Activated B cell treated with CpG ODN at 0.5 μM for 24 hours (primary cell): ENCODE measurements around the gene GLI3. TPM values are rescaled to one million over a fixed set of nuclear protein-coding genes. Genes with fewer than 3 reads are reported as not detected.

Experiments
- ATAC-seq: fragments of 200-7000 bp; cut with Tn5 transposase; one replicate; pipeline ENCODE4 v1.10.0; 2021; ENCODE audit warnings: low read depth, mild to moderate bottlenecking, moderate library complexity
- CTCF ChIA-PET: fragments of 350-600 bp; sonication (Branson Sonifier 250); formaldehyde crosslinking; loops from one replicate; lab custom pipeline; 2021; ENCODE audit warnings: antibody characterized with exemption; lab: Charles Lee
- POLR2A ChIA-PET: fragments of 350-600 bp; sonication (Branson Sonifier 250); formaldehyde crosslinking; loops from one replicate; lab custom pipeline; 2021; ENCODE audit warnings: antibody characterized with exemption; lab: Charles Lee
- DNase-seq: peaks from one replicate; pipeline ENCODE4 v3.0.0; 2022
- H3K27ac Mint-ChIP-seq: one replicate; pipeline ENCODE4 v1.8.0; 2020; ENCODE audit warnings: mixed read lengths
- H3K27me3 Mint-ChIP-seq: one replicate; pipeline ENCODE4 v1.8.0; 2021; ENCODE audit warnings: mixed read lengths
- H3K36me3 Mint-ChIP-seq: one replicate; pipeline ENCODE4 v1.8.0; 2021; ENCODE audit warnings: low read depth, mixed read lengths
- H3K4me1 Mint-ChIP-seq: one replicate; pipeline ENCODE4 v1.8.0; 2021; ENCODE audit warnings: mixed read lengths
- H3K4me3 Mint-ChIP-seq: one replicate; pipeline ENCODE4 v1.8.0; 2020; ENCODE audit warnings: mild to moderate bottlenecking, mixed read lengths
- H3K9me3 Mint-ChIP-seq: one replicate; pipeline ENCODE4 v1.8.0; 2020; ENCODE audit warnings: mixed read lengths
- CTCF ChIP-seq: fragments of 200-600 bp; IDR thresholded peaks from one replicate; pipeline ENCODE4 v1.8.0; 2022; ENCODE audit warnings: antibody characterized with exemption, mild to moderate bottlenecking
- intact Hi-C: fragments of 100-400 bp; cut with micrococcal nuclease; formaldehyde crosslinking; loops from one replicate; pipeline ENCODE4 v1.15.1; 2024
- total RNA-seq: library from RNA; stranded (reverse); gene quantifications from 2 replicates; pipeline ENCODE4 v1.2.3, GENCODE V29; 2022

GLI3 gene
- total RNA-seq, 1 donor from 2014 or later: not detected

GRCh38 chr7:42105554-42106358, 131.3 kb downstream of the GLI3 start:
- TF ChIP-seq CTCF: no peak
- ATAC-seq (no peak), DNase-seq (no peak)
- intact Hi-C loops: no loop called here
- Mint-ChIP-seq H3K27me3 (peaks cover 4% of the 10 kb centered on the region), H3K4me3 (no peak overlapping the region), H3K27ac (no peak overlapping the region), H3K36me3 (no peaks in the 10 kb centered on the region), H3K4me1 (no peaks in the 10 kb centered on the region), H3K9me3 (no peaks in the 10 kb centered on the region)
- POLR2A ChIA-PET: no interaction called here
- CTCF ChIA-PET: no interaction called here

GRCh38 chr7:42104694-42105093, 132.3 kb downstream of the GLI3 start:
- POLR2A ChIA-PET: no interaction called here
- H3K9me3 Mint-ChIP-seq: no peaks in the 10 kb centered on the region
- CTCF ChIA-PET: no interaction called here
- H3K36me3 Mint-ChIP-seq: no peaks in the 10 kb centered on the region
- H3K27me3 Mint-ChIP-seq: peaks cover 4% of the 10 kb centered on the region
- H3K4me3 Mint-ChIP-seq: no peak overlapping the region
- no peak for TF ChIP-seq CTCF
- ATAC-seq: no peak
- H3K4me1 Mint-ChIP-seq: no peaks in the 10 kb centered on the region
- no peak for DNase-seq
- H3K27ac Mint-ChIP-seq: no peak overlapping the region
- intact Hi-C loops: no loop called here

GRCh38 chr7:42104231-42104630, 132.8 kb downstream of the GLI3 start:
- no peaks in the 10 kb centered on the region for H3K4me1 Mint-ChIP-seq
- H3K27ac Mint-ChIP-seq: no peak overlapping the region
- DNase-seq (no peak), ATAC-seq (no peak)
- ChIA-PET POLR2A (no interaction called here), CTCF (no interaction called here)
- no peaks in the 10 kb centered on the region for H3K27me3 Mint-ChIP-seq
- TF ChIP-seq CTCF: no peak
- no peaks in the 10 kb centered on the region for H3K9me3 Mint-ChIP-seq
- no peaks in the 10 kb centered on the region for H3K36me3 Mint-ChIP-seq
- no peak overlapping the region for H3K4me3 Mint-ChIP-seq
- intact Hi-C loops: no loop called here

GRCh38 chr7:42103456-42103855, 133.6 kb downstream of the GLI3 start:
- no peaks in the 10 kb centered on the region for H3K27me3 Mint-ChIP-seq
- DNase-seq: no peak
- H3K4me1 Mint-ChIP-seq: no peaks in the 10 kb centered on the region
- intact Hi-C loops: no loop called here
- no peak overlapping the region for H3K27ac Mint-ChIP-seq
- no peaks in the 10 kb centered on the region for H3K9me3 Mint-ChIP-seq
- no peak overlapping the region for H3K4me3 Mint-ChIP-seq
- ChIA-PET CTCF (no interaction called here), POLR2A (no interaction called here)
- ATAC-seq: no peak
- H3K36me3 Mint-ChIP-seq: no peaks in the 10 kb centered on the region
- no peak for TF ChIP-seq CTCF

GRCh38 chr7:42103020-42103419, 134.0 kb downstream of the GLI3 start:
- intact Hi-C loops: no loop called here
- no peak for TF ChIP-seq CTCF
- Mint-ChIP-seq H3K4me1 (no peaks in the 10 kb centered on the region), H3K4me3 (no peak overlapping the region), H3K36me3 (no peaks in the 10 kb centered on the region), H3K27ac (no peak overlapping the region), H3K9me3 (no peaks in the 10 kb centered on the region), H3K27me3 (no peaks in the 10 kb centered on the region)
- ATAC-seq (no peak), DNase-seq (no peak)
- POLR2A ChIA-PET: no interaction called here
- CTCF ChIA-PET: no interaction called here
